CD14-positive monocyte (primary cell): ENCODE data around the gene CRYAB. TPM values are rescaled to one million over a fixed set of nuclear protein-coding genes. Genes with fewer than 3 reads are reported as not detected.
A peak's percentile ranks its signal among the peaks of the same experiment; 100 is the strongest.

Source experiments
- DNase-seq, 3 donors: peaks; one replicate each; pipeline ENCODE4 v3.0.0-alpha.2; 2011 to 2022
- H2AFZ ChIP-seq: 2 replicates; pipeline ENCODE4 v1.6.0; 2012; ENCODE audit warnings: mild to moderate bottlenecking, low read depth, low read length, inconsistent platforms; ENCODE audit not compliant: insufficient read depth, poor library complexity, severe bottlenecking
- H3K27ac ChIP-seq, 2 donors: 1 replicate in 1 of 2; 2 replicates in 1 of 2; pipeline ENCODE4 v1.5.1; 2012 to 2013; ENCODE audit warnings: low read length in 2 of 2, control low read depth in 1 of 2, inconsistent platforms in 1 of 2, low read depth in 1 of 2, mild to moderate bottlenecking in 1 of 2
- H3K27me3 ChIP-seq, 2 donors: one replicate each; pipeline versions ENCODE4 v1.6.0 to v1.6.1; 2011 to 2013; ENCODE audit warnings: low read length in 2 of 2; ENCODE audit not compliant: control insufficient read depth in 2 of 2, insufficient read depth in 2 of 2
- H3K36me3 ChIP-seq, 2 donors: replicated peaks in 1 of 2; 1 replicate in 1 of 2; 2 replicates in 1 of 2; pipeline versions ENCODE4 v1.5.1 to v1.6.1; 2012 to 2013; ENCODE audit warnings: low read length in 2 of 2, control low read depth in 1 of 2, inconsistent platforms in 1 of 2, mild to moderate bottlenecking in 1 of 2; ENCODE audit not compliant: insufficient read depth in 2 of 2, control insufficient read depth in 1 of 2
- H3K4me1 ChIP-seq, 2 donors: 1 replicate in 1 of 2; 2 replicates in 1 of 2; pipeline versions ENCODE4 v1.5.1 to v1.6.1; 2012 to 2013; ENCODE audit warnings: low read length in 2 of 2, control low read depth in 1 of 2, inconsistent platforms in 1 of 2, mild to moderate bottlenecking in 1 of 2, moderate library complexity in 1 of 2; ENCODE audit not compliant: insufficient read depth in 2 of 2, control insufficient read depth in 1 of 2
- H3K4me2 ChIP-seq: replicated peaks from 2 replicates; pipeline ENCODE3; 2012; ENCODE audit warnings: low read length, moderate library complexity, mild to moderate bottlenecking; ENCODE audit not compliant: poor library complexity, severe bottlenecking; ENCODE audit errors: extremely low read depth
- H3K4me3 ChIP-seq, 3 experiments: fragments of 200-600 bp in 1 of 3; sonication (generic) in 1 of 3; replicated peaks in 1 of 3; 1 replicate in 2 of 3; 2 replicates in 1 of 3; pipeline ENCODE4 v1.5.1; 2011 to 2013; ENCODE audit warnings: low read length in 3 of 3, mild to moderate bottlenecking in 3 of 3, control low read depth in 2 of 3, low read depth in 2 of 3, inconsistent platforms in 1 of 3, moderate library complexity in 1 of 3
- H3K79me2 ChIP-seq: 2 replicates; pipeline ENCODE4 v1.6.0; 2012; ENCODE audit warnings: mild to moderate bottlenecking, control low read depth, inconsistent platforms, low read length, moderate library complexity; ENCODE audit not compliant: insufficient read depth
- H3K9ac ChIP-seq: 2 replicates; pipeline ENCODE4 v1.6.0; 2017; ENCODE audit warnings: low read length, mild to moderate bottlenecking; ENCODE audit not compliant: insufficient read depth, poor library complexity, severe bottlenecking
- H3K9me3 ChIP-seq, 2 donors: replicated peaks in 1 of 2; 1 replicate in 1 of 2; 2 replicates in 1 of 2; pipeline versions ENCODE4 v1.5.1 to v1.6.1; 2012 to 2013; ENCODE audit warnings: low read length in 2 of 2, control low read depth in 1 of 2; ENCODE audit not compliant: control insufficient read depth in 1 of 2, insufficient read depth in 1 of 2
- H4K20me1 ChIP-seq: 2 replicates; pipeline ENCODE4 v1.6.0; 2012; ENCODE audit warnings: mild to moderate bottlenecking, low read length, control low read depth, moderate library complexity; ENCODE audit not compliant: insufficient read depth
- H3K27ac Mint-ChIP-seq, 7 donors: one replicate each; pipeline ENCODE4 v1.8.0; 2020; ENCODE audit warnings: mild to moderate bottlenecking in 7 of 7, mixed read lengths in 7 of 7, moderate library complexity in 6 of 7, inconsistent platforms in 2 of 7
- H3K27me3 Mint-ChIP-seq, 3 donors: one replicate each; pipeline ENCODE4 v1.8.0; 2021 to 2022; ENCODE audit warnings: low read depth in 3 of 3, mild to moderate bottlenecking in 3 of 3, mixed read lengths in 3 of 3, moderate library complexity in 3 of 3, inconsistent platforms in 1 of 3
- H3K36me3 Mint-ChIP-seq, 2 donors: one replicate each; pipeline ENCODE4 v1.8.0; 2020; ENCODE audit warnings: mixed read lengths in 2 of 2, inconsistent platforms in 1 of 2, mild to moderate bottlenecking in 1 of 2
- H3K4me1 Mint-ChIP-seq: one replicate; pipeline ENCODE4 v1.8.0; 2020; ENCODE audit warnings: mild to moderate bottlenecking, mixed read lengths
- H3K4me3 Mint-ChIP-seq, 2 donors: one replicate each; pipeline ENCODE4 v1.8.0; 2020; ENCODE audit warnings: mild to moderate bottlenecking in 2 of 2, mixed read lengths in 2 of 2, moderate library complexity in 1 of 2
- H3K9me3 Mint-ChIP-seq, 7 donors: one replicate each; pipeline ENCODE4 v1.8.0; 2020 to 2022; ENCODE audit warnings: mixed read lengths in 7 of 7, mild to moderate bottlenecking in 6 of 7, moderate library complexity in 6 of 7, inconsistent platforms in 2 of 7
- CTCF ChIP-seq: fragments of 200-600 bp; IDR thresholded peaks from one replicate; pipeline ENCODE4 v1.8.0; 2022; ENCODE audit warnings: antibody characterized with exemption, mild to moderate bottlenecking
- WGBS: methylation state at CpG from one replicate; pipeline ENCODE4 v1.1.5; 2013; ENCODE audit warnings: missing lambda C conversion rate; ENCODE audit not compliant: insufficient coverage; 5-methylcytosine and 5-hydroxymethylcytosine counted together
- intact Hi-C, 2 donors: fragments of 100-400 bp; cut with micrococcal nuclease; formaldehyde crosslinking; loops; one replicate each; pipeline versions ENCODE4 v1.15.0 to v1.15.1; 2023
- polyA plus RNA-seq, 3 donors: library from polyadenylated mRNA; depleted of rRNA in 1 of 3; unstranded in 2 of 3; stranded (reverse) in 1 of 3; fragments of 300-500 nt in 2 of 3; fragments of >200 nt in 1 of 3; fragmentation: Illumina TruSeq in 2 of 3; gene quantifications; 1 replicate in 2 of 3; 2 replicates in 1 of 3; pipeline ENCODE4 v1.2.3, GENCODE V29; 2012 to 2021

CRYAB gene
- polyA plus RNA-seq, 3 donors, result not detected

- DNase-seq, result no peak
- Histone ChIP-seq H3K27ac (no peak overlapping the region), H3K9me3 (peaks cover 4 to 11% of the 10 kb centered on the region in 2 donors), H3K4me3 (no peak overlapping the region), H3K79me2 (no peaks in the 10 kb centered on the region), H4K20me1 (no peaks in the 10 kb centered on the region), H3K4me2 (no peak overlapping the region), H2AFZ (no peak overlapping the region), H3K36me3 (no peaks in the 10 kb centered on the region), H3K27me3 (peaks cover 0 to 3% of the 10 kb centered on the region in 2 donors), H3K9ac (no peak overlapping the region), H3K4me1 (no peaks in the 10 kb centered on the region)
- no peak for TF ChIP-seq CTCF
- Mint-ChIP-seq H3K27me3 (peaks cover 2 to 6% (median 6%) of the 10 kb centered on the region in 3 donors), H3K36me3 (peaks cover 0 to 3% of the 10 kb centered on the region in 2 donors), H3K27ac (no peak overlapping the region), H3K4me3 (no peak overlapping the region), H3K9me3 (peaks cover 8 to 15% (median 13%) of the 10 kb centered on the region in 7 donors), H3K4me1 (peaks cover 3% of the 10 kb centered on the region)
- intact Hi-C loops, result no loop called here
- WGBS, result no CpG with 5 or more reads among the region's 2 CpGs
These were observed 6.2 kb downstream of the CRYAB start for GRCh38 chr11:111905411-111905810.

GRCh38 chr11:111886844-111887243 is 24.7 kb downstream of the CRYAB start:
- no peaks in the 10 kb centered on the region for H3K79me2 ChIP-seq
- Mint-ChIP-seq H3K4me3 (no peak overlapping the region), H3K27ac (peak overlapping the region in 1 of 7 donors; percentile 50), H3K9me3 (peaks cover 0 to 2% (median 0%) of the 10 kb centered on the region in 7 donors), H3K36me3 (no peaks in the 10 kb centered on the region), H3K27me3 (peaks cover 1 to 2% (median 1%) of the 10 kb centered on the region in 3 donors), H3K4me1 (peaks cover 14% of the 10 kb centered on the region)
- no peak overlapping the region for H3K4me3 ChIP-seq
- peaks cover 8 to 14% of the 10 kb centered on the region in 2 donors for H3K4me1 ChIP-seq
- no peaks in the 10 kb centered on the region for H4K20me1 ChIP-seq
- H3K9me3 ChIP-seq, result no peaks in the 10 kb centered on the region
- no peaks in the 10 kb centered on the region for H3K27me3 ChIP-seq
- DNase-seq, result no peak
- H3K36me3 ChIP-seq, result no peaks in the 10 kb centered on the region
- WGBS, result 40% methylated on average over 1 of the region's 2 CpGs
- intact Hi-C loops, result no loop called here
- no peak overlapping the region for H3K4me2 ChIP-seq
- H3K27ac ChIP-seq, result no peak overlapping the region
- TF ChIP-seq CTCF, result no peak
- H2AFZ ChIP-seq, result no peak overlapping the region
- H3K9ac ChIP-seq, result no peak overlapping the region
